ENCODE measurements around the gene LRRC8E. TPM values are rescaled to one million over a fixed set of nuclear protein-coding genes. Genes with fewer than 3 reads are reported as not detected.
"Not testable (repeated sequence)": the region's sequence is repeated elsewhere in the genome, so short reads cannot be mapped to it uniquely, and the experiment has no call there.

LRRC8E gene
- polyA plus RNA-seq, 6 donors from 2014 or later: not detected

DNA sequence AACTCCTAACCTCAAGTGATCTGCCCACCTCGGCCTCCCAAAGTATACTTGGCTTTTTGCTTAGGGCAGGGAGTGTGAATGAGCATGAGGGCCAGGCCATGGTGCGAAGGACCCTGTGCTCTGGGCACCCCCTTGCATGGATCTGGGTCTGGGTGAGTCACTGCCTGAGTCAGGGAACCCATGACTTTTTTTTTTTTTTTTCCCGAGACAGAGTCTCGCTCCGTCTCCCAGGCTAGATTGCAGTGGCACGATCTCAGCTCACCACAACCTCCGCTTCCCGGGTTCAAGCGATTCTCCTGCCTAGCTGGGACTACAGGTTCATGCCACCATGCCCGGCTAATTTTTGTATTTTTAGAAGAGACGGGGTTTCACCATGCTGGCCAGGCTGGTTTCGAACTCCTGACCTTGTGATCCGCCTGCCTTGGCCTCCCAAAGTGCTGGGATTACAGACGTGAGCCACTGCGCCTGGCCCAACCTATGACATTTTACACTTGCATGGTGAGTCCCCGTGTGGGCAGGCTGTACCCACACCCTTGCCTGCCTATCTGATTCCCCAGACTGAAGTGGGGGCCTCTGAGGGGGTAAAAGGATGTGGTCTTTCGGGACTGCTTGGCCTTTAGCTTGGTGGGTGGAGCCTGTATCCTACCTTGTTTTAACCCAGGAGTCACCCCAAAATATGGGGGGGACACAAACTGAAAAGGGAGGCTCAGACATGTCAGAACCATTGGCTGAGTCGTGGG, 5.2 kb downstream of the LRRC8E start:
- not testable (repeated sequence) for H3K9me3 Mint-ChIP-seq; H3K4me3 Mint-ChIP-seq; H3K4me1 Mint-ChIP-seq; DNase-seq; ATAC-seq (ENCODE audit: low read depth in 2 of 2); H3K27ac Mint-ChIP-seq; H3K36me3 Mint-ChIP-seq
- H3K27me3 Mint-ChIP-seq: peaks cover 22 to 43% (median 40%) of the 10 kb centered on the region in 3 donors

DNA sequence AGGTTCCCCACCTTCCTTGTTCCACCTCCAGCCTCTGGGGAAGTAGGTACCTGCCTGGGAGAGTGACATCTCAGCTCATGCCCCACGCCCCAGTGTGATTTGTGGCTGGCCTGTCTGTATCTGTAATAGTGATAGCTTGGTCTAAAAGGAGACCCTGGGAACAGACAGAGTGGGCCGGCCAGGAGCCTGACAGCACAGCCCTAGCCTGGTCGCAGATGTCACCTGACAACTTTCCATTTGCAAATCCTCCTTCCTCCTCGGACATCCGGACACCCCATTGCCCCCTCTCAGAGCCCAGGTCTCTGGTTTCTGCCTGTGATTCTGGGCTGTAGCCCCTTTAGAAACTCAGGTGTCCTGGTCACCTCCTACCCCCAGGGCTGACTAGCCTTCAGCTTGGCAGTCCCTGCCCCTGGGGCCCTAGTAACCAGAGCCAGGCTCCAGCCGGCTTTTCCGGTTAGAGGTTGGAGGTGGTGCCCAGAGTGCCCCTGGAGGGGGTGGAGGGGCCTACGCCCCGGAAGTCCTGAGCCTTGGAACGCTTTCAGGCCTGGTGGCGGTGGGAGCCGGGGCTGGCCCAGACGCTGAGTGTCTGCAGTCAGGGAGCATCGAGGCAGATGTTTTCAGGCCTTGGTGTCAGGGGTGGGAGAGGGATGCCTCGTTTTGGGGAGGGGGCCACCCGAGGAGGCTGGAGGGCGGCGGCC, 6.5 kb downstream of the LRRC8E start:
- Mint-ChIP-seq H3K27ac (no peak overlapping the region), H3K9me3 (no peaks in the 10 kb centered on the region), H3K27me3 (peaks cover 16 to 35% (median 34%) of the 10 kb centered on the region in 3 donors), H3K4me3 (no peak overlapping the region), H3K4me1 (no peaks in the 10 kb centered on the region), H3K36me3 (no peaks in the 10 kb centered on the region)
- DNase-seq: no peak
- no peak for ATAC-seq (ENCODE audit: low read depth in 2 of 2)

DNA sequence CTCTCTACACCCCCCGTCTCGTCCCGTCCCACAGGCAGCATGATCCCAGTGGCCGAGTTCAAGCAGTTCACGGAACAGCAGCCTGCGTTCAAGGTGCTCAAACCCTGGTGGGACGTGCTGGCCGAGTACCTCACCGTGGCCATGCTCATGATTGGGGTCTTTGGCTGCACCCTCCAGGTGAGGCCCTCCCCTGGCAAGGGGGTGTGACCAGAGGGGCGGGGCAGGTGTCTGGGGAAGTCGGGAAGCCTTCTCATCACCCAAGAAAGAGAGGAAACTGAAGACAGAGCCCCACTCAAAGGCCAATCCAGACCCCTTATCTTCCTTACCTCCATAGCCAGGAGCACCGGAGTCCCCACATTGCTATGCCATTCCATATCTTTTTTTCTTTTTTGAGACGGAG, 7.3 kb downstream of the LRRC8E start:
- DNase-seq: no peak

GRCh38 chr19:7897292-7897691, 9.0 kb downstream of the LRRC8E start:
- ATAC-seq (ENCODE audit: low read depth in 2 of 2): no peak
- peaks cover 8 to 30% (median 27%) of the 10 kb centered on the region in 3 donors for H3K27me3 Mint-ChIP-seq
- H3K36me3 Mint-ChIP-seq: no peaks in the 10 kb centered on the region
- DNase-seq: no peak
- H3K4me1 Mint-ChIP-seq: peaks cover 0 to 3% (median 0%) of the 10 kb centered on the region in 3 donors
- H3K9me3 Mint-ChIP-seq: no peaks in the 10 kb centered on the region
- no peak overlapping the region for H3K4me3 Mint-ChIP-seq
- H3K27ac Mint-ChIP-seq: peak overlapping the region in 1 of 6 donors; percentile 7

More for the DNA sequence above, 7.3 kb downstream of the LRRC8E start:
- Mint-ChIP-seq H3K4me1 (no peaks in the 10 kb centered on the region), H3K9me3 (no peaks in the 10 kb centered on the region), H3K27me3 (peaks cover 12 to 37% (median 35%) of the 10 kb centered on the region in 3 donors), H3K4me3 (no peak overlapping the region), H3K36me3 (no peaks in the 10 kb centered on the region), H3K27ac (peak overlapping the region in 1 of 6 donors; percentile 14)
- ATAC-seq (ENCODE audit: low read depth in 2 of 2): no peak

DNA sequence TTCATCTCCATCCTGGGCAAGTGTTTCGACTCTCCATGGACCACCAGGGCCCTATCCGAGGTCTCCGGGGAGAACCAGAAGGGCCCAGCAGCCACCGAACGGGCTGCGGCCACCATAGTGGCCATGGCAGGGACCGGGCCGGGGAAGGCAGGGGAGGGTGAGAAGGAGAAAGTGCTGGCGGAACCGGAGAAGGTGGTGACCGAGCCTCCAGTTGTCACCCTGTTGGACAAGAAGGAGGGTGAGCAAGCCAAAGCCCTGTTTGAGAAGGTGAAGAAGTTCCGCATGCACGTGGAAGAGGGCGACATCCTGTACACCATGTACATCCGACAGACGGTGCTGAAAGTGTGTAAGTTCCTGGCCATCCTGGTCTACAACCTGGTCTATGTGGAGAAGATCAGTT, 10.7 kb downstream of the LRRC8E start:
- H3K4me3 Mint-ChIP-seq: no peak overlapping the region
- no peaks in the 10 kb centered on the region for H3K9me3 Mint-ChIP-seq
- no peaks in the 10 kb centered on the region for H3K36me3 Mint-ChIP-seq
- DNase-seq (no peak), ATAC-seq (ENCODE audit: low read depth in 2 of 2) (no peak)
- H3K4me1 Mint-ChIP-seq: peaks cover 11 to 13% (median 13%) of the 10 kb centered on the region in 3 donors
- H3K27ac Mint-ChIP-seq: no peak overlapping the region
- H3K27me3 Mint-ChIP-seq: peaks cover 8 to 28% (median 24%) of the 10 kb centered on the region in 3 donors

DNA sequence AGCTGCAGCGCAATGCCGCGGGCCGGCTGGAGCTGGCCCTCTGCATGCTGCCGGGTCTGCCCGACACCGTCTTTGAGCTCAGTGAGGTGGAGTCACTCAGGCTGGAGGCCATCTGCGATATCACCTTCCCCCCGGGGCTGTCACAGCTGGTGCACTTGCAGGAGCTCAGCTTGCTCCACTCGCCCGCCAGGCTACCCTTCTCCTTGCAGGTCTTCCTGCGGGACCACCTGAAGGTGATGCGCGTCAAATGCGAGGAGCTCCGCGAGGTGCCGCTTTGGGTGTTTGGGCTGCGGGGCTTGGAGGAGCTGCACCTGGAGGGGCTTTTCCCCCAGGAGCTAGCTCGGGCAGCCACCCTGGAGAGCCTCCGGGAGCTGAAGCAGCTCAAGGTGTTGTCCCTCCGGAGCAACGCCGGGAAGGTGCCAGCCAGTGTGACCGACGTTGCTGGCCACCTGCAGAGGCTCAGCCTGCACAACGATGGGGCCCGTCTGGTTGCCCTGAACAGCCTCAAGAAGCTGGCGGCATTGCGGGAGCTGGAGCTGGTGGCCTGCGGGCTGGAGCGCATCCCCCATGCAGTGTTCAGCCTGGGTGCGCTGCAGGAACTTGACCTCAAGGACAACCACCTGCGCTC, 11.6 kb downstream of the LRRC8E start:
- ATAC-seq (ENCODE audit: low read depth in 2 of 2) (no peak), DNase-seq (no peak)
- Mint-ChIP-seq H3K9me3 (no peaks in the 10 kb centered on the region), H3K4me1 (peaks cover 18 to 20% (median 18%) of the 10 kb centered on the region in 3 donors), H3K27me3 (peaks cover 4 to 19% (median 15%) of the 10 kb centered on the region in 3 donors), H3K27ac (no peak overlapping the region), H3K36me3 (no peaks in the 10 kb centered on the region), H3K4me3 (no peak overlapping the region)

GRCh38 chr19:7900401-7900870, 12.1 kb downstream of the LRRC8E start:
- Mint-ChIP-seq H3K36me3 (peaks cover 0 to 3% of the 10 kb centered on the region in 2 donors), H3K4me1 (peaks cover 22 to 24% (median 24%) of the 10 kb centered on the region in 3 donors), H3K4me3 (no peak overlapping the region), H3K9me3 (no peaks in the 10 kb centered on the region), H3K27ac (no peak overlapping the region), H3K27me3 (peaks cover 4 to 14% (median 10%) of the 10 kb centered on the region in 3 donors)
- DNase-seq: no peak
- ATAC-seq (ENCODE audit: low read depth in 2 of 2): no peak

DNA sequence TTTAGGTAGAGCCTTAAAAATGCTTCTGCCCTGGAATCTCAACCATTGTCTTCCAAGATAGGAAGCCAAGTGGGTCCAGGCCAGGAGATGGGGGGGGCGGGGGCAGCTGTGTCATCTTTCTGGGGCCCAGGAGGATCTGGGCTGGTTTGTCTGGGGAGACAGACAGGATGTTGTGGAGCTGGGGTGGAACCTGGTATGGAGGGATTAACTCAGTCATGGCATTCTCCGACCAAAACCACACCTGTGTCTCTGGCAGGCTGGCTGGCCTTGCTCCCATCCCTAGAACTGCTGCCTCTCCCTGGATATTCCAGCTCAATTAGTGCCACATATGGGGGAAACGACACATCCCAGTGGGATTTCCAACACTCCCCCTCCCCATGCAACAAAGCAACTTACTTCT, 12.6 kb downstream of the LRRC8E start:
- H3K9me3 Mint-ChIP-seq: no peaks in the 10 kb centered on the region
- H3K27ac Mint-ChIP-seq: no peak overlapping the region
- ATAC-seq (ENCODE audit: low read depth in 2 of 2) (no peak), DNase-seq (no peak)
- peak overlapping the region in 1 of 8 donors; percentile 89 for H3K4me3 Mint-ChIP-seq
- H3K4me1 Mint-ChIP-seq: peaks cover 27 to 29% (median 29%) of the 10 kb centered on the region in 3 donors
- peaks cover 4 to 11% (median 8%) of the 10 kb centered on the region in 3 donors for H3K27me3 Mint-ChIP-seq
- H3K36me3 Mint-ChIP-seq: peaks cover 0 to 8% of the 10 kb centered on the region in 2 donors

DNA sequence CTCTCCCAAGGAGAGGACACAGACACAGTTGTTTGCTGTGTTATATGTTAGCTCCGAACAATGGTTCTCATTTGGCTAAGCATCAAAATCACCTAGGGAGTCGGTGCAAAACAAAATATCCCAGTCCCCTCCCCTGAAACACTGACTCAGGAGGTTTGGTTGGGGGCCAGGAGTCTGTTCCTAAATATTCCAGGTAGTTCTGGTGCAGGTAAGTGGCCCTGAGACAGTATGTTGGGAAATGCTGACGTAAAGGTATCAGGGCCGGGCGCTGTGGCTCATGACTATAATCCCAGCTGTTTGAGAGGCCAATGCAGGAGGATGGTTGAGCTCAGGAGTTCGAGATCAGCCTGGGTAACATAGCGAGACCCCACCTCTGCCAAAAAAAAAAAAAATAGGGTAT, 13.0 kb downstream of the LRRC8E start:
- Mint-ChIP-seq H3K36me3 (peaks cover 0 to 8% of the 10 kb centered on the region in 2 donors), H3K9me3 (no peaks in the 10 kb centered on the region), H3K27ac (no peak overlapping the region), H3K4me3 (peak overlapping the region in 3 of 8 donors; percentile 16 to 89 (median 25)), H3K4me1 (peaks cover 31 to 33% (median 32%) of the 10 kb centered on the region in 3 donors), H3K27me3 (peaks cover 4 to 11% (median 8%) of the 10 kb centered on the region in 3 donors)
- DNase-seq (no peak), ATAC-seq (ENCODE audit: low read depth in 2 of 2) (no peak)

DNA sequence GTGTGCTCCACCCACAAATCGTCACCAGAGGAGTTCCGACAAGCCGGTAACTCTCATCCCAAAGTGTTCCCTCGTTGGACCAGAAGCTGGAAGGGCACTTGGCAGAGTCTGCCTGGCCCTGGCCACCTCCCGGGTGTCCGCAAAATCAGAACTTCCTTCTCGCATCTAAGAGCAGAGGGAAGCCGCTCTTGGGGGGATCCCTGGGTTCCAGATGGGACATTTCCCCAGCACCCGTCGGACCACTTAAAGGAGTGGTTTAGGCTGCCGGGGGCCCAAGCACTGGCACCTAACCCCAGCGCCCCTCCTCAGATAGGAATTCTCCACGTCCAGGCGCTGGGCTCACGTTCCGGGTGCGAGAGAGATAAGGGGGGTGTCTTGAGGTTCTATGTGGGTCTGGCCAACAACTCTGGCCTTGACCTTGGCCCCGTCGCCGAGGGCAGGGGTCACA, 14.5 kb downstream of the LRRC8E start:
- Mint-ChIP-seq H3K27me3 (peaks cover 0 to 5% (median 1%) of the 10 kb centered on the region in 3 donors), H3K4me3 (peak overlapping the region; percentile 89 to 95 (median 92)), H3K9me3 (no peaks in the 10 kb centered on the region), H3K36me3 (peaks cover 0 to 8% of the 10 kb centered on the region in 2 donors), H3K4me1 (peaks cover 37 to 42% (median 41%) of the 10 kb centered on the region in 3 donors), H3K27ac (peak overlapping the region; percentile 28 to 99 (median 96))
- DNase-seq (no peak), ATAC-seq (ENCODE audit: low read depth in 2 of 2) (no peak)

- Mint-ChIP-seq H3K4me3 (peak within 1 kb of the TSS; percentile 89 to 95 (median 92)), H3K4me1 (peaks cover 37 to 44% (median 43%) of the 10 kb centered on the region in 3 donors), H3K27me3 (peaks cover 0 to 5% (median 0%) of the 10 kb centered on the region in 3 donors), H3K27ac (peak within 1 kb of the TSS; percentile 94 to 99 (median 96)), H3K36me3 (peaks cover 0 to 8% of the 10 kb centered on the region in 2 donors), H3K9me3 (no peaks in the 10 kb centered on the region)
- peak; percentile 100 for DNase-seq
- ATAC-seq (ENCODE audit: low read depth in 2 of 2): peak; percentile 66 to 74
These were observed 15.1 kb downstream of the LRRC8E start, which contains the start of gene MAP2K7 for GRCh38 chr19:7903244-7904073. TSS of gene MAP2K7 (plus strand) at chr19:7903877. CDS start at chr19:7903945, 68 bp downstream.
